HFF-Myc (cell line): ENCODE measurements around the gene GLB1L2.

ENCODE experiments used
- DNase-seq: peaks from one replicate; pipeline ENCODE4 v3.0.0-alpha.2; 2011; ENCODE audit warnings: low read depth; ENCODE audit errors: extremely low read depth
- H3K4me3 ChIP-seq: replicated peaks from 2 replicates; pipeline ENCODE4 v1.5.1; 2011; ENCODE audit warnings: low read depth, mild to moderate bottlenecking, control low read depth, low read length
- TF ChIP-seq, protein P1 (sequence below): IDR thresholded peaks from 2 replicates; pipeline ENCODE4 v1.5.1; 2012; ENCODE audit warnings: mild to moderate bottlenecking, low read depth, low read length, control low read depth; ENCODE audit errors: missing control alignments

GLB1L2 gene

DNA sequence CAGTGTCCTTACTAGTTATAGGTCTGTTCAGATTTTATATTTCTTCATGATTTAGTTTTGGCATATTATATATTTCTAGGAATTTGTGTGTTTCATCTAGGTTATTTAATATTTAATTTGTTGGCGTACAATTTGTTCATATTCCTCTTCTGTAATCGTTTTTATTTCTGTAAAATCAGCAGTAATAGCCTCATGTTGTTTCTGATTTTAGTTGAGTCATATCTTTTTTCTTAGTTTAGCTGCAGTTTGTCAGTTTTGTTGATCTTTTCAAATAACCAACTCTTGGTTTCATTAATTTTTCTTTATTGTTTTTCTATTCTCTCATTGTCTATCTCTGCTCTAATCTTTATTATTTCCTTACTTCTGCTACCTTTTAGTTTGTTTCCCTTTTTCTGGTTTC, 20.3 kb downstream of the GLB1L2 start:
- no peak for DNase-seq
- TF ChIP-seq, protein P1, sequence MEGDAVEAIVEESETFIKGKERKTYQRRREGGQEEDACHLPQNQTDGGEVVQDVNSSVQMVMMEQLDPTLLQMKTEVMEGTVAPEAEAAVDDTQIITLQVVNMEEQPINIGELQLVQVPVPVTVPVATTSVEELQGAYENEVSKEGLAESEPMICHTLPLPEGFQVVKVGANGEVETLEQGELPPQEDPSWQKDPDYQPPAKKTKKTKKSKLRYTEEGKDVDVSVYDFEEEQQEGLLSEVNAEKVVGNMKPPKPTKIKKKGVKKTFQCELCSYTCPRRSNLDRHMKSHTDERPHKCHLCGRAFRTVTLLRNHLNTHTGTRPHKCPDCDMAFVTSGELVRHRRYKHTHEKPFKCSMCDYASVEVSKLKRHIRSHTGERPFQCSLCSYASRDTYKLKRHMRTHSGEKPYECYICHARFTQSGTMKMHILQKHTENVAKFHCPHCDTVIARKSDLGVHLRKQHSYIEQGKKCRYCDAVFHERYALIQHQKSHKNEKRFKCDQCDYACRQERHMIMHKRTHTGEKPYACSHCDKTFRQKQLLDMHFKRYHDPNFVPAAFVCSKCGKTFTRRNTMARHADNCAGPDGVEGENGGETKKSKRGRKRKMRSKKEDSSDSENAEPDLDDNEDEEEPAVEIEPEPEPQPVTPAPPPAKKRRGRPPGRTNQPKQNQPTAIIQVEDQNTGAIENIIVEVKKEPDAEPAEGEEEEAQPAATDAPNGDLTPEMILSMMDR = no peak

DNA sequence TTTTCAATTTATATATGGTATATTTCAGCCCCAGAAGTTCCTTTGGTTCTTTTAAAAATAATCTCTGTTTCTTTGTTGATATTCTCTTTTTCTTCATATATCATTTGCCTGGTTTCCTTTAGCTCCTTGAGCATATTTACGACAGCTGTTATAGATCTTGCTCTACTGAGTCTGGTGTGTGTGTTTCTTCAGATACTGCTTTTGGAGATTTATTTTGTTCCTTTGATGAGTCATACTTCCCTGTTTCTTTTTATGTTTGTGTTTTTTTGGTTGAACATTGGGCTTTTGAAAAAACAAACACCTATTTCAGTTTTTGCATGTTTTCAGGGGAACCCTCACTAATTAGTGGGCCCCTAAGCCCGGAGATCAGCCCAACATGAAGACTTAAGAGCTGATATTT, 23.3 kb downstream of the GLB1L2 start:
- no peak overlapping the region for H3K4me3 ChIP-seq
- TF ChIP-seq, protein P1 = no peak
- no peak for DNase-seq

More for the DNA sequence above, 20.3 kb downstream of the GLB1L2 start:
- no peak overlapping the region for H3K4me3 ChIP-seq

DNA sequence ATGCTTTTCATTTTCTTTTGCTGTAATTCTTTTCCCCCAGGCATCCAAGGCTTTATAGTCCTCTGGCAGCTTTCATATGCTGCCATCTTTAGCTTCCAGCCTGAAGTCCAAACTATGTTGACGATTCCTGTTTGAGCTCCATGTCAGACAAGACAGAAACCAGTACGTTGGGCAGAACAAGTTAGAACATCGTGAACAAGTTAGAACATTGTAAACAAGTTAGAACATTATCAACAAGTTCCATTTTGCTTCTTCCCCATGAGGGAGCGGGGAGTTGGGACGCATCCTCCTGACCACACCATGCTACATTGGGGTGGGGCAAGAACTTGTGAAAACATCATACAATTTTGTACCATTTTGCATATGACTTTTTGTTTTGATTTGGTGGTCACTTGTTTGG, 23.9 kb downstream of the GLB1L2 start:
- TF ChIP-seq, protein P1 = no peak
- no peak overlapping the region for H3K4me3 ChIP-seq
- DNase-seq = no peak

DNA sequence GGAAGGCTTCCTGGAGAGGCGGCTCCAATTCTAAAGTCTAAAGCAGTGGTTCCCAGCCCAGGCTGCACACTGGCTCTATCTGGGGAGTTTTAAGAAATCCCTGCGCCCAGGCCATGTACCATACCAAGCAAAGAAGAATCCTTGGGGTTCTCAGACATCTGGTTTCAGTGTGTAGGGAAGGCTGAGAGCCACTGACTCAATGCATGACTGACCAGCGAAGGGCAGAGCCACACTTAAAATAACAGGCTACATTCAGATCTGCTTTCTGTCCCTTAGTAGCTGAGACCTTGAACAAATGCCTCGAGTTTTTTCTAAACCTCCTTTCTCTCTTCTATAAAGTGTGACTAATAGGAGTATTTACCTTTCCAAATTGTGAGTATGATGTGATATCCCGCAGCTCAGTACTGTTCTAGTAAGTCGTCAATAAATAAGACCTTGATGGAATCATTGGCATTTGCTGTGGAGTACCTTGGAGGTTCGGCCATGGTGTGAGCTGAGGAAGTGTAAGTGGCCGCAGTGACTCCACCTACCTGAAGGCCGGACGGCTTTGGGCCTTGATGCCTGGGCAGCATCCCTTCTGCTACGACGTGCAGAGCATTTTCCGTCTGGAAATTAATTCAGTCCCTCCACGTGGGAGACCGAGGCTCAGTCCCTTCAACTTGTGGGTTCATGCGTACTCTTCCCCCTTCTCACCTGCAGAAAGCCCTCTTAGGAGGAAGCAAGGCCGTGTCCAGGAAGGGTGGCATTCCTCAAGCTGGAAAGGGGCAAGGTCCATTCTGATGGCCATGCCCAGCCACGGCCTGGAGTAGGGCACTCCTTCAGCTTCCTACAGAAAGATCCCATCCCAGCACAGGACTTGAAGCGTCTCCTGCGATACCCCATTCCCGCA, 25.1 kb downstream of the GLB1L2 start:
- no peak for DNase-seq
- H3K4me3 ChIP-seq = no peak overlapping the region
- TF ChIP-seq, protein P1 = no peak

DNA sequence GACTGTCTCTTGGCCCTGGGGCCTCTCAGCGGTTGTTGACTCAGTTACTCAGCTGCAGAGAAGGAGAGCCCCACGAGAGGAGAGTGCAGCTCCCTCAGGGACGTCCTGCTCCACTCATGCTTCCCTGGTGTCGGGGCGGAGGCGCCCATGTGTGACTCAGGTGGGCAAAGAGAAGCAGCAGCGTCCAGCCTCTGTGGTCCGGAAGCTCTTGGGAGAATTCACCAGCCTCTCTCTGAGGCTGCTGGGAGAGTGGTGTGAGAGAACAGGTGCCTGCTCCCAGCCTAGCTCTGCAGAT, 25.7 kb downstream of the GLB1L2 start:
- no peak overlapping the region for H3K4me3 ChIP-seq
- TF ChIP-seq, protein P1 = no peak
- no peak for DNase-seq

DNA sequence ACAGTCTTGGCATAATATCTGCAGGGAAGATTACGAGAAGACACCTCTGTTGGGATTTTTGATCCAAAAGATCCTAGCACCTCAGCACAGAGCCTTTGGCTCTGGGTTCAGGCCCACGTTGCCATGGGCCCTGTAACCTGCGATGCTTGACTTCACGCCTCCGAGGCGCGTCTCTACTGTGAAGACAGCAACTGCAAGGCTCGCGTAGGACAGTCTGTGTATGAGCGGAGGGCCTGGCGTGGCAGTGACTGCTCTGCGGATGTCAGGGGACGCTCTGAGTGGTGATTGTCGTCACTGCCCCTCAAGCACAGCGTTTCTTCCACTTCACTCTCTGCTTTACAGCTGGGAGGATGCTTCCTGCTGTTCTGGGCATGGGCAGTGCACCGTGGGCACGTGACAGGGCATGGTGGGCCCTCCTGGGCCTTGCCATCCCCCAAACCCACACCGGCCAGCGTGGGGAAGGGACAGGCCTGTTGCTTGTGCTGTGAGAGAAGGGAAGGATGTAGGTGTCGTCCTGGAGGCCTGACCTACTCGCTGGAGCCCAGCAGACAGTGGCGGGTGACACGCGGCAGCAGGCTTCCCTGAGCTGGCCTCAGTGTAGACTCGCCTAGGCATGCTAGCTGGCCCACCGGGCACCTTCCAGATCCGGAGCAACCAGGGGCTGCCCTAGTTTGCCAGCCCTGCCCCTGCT, 26.5 kb downstream of the GLB1L2 start:
- TF ChIP-seq, protein P1 = no peak
- no peak for DNase-seq
- no peak overlapping the region for H3K4me3 ChIP-seq
